ENCODE results near the gene SYNPO2. TPM values are rescaled to one million over a fixed set of nuclear protein-coding genes. Genes with fewer than 3 reads are reported as not detected.

The SYNPO2 gene
- total RNA-seq, 4 donors from 2014 or later, result 23.1 to 63.8 (median 42.4) TPM

GRCh38 chr4:119035951-119036737 lies 147.5 kb downstream of the SYNPO2 start:
- TF ChIP-seq CTCF (IDR thresholded peaks at IDR 0.05; ENCODE audit: low read depth), result no peak

DNA sequence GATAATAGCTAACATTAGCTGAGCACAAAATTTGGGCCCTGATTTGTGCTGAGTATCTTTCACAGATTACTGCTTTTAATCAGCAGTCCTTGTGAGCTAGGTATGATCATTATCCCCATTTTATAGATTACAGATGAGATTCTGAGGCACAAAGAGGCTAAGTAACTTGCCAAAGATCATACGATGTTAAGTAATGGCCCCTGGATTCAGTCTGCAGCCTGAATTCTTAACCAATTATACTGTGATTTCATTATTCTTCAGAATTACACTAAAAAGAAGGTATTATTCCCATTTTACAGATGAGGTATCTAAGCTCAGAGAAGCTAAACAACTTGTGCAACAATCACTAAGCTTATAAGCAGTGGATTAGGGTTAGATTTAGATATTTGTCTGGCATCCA lies 149.1 kb downstream of the SYNPO2 start:
- TF ChIP-seq CTCF (IDR thresholded peaks at IDR 0.05; ENCODE audit: low read depth), result no peak

DNA sequence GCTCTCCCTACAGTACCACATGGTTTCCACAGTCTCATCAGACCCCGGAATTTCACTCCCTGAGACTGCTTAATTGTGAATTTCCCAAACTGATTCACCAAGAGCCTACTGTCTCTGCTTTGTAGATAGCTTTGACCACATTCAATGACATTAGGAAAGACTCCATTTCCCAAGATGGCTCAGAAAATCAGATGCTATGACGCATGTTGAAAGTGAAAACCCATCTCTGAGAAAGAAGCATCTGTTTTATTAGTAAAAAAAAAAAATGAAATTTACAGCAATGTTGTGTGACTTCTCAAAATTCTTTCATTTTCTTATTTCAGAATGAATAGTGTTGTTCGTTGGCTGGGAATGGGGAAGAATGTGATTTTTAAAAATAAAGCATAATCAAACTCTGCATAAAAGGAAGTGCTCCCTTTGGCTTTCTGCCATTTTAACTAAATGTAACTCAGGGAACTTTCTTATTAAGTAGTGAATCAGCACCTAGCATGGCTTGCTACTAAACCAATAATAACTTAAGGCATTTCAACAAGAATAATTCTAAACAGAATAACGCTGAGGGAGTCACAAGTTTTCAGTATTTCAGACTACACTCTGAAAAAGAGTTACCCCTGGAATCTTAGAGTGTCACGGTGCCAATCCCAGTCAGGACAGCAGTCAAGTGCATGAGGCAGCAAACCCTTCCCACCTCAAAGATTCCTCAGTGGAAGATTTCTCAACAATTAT lies 149.6 kb downstream of the SYNPO2 start:
- TF ChIP-seq CTCF (IDR thresholded peaks at IDR 0.05; ENCODE audit: low read depth), result no peak

DNA sequence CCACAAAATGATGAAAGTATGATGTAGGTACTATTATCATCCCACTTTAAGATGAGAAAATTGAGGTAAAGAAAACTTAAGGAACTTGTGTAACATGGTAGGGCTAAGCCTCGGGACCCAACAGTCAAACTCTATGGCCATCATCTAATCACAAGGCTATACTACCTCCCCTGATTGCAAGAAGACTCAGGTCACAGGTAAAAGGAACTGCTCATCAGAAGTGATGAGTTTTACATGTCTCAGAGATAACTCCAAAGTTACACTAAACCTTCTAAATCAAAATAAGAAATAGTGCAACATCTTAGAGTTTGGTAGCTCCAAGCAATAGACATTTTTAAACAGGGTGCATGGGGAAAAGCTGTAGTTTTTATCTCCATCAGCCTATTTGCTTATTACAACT lies 150.5 kb downstream of the SYNPO2 start:
- no peak for TF ChIP-seq CTCF (IDR thresholded peaks at IDR 0.05; ENCODE audit: low read depth)

- no peak for TF ChIP-seq CTCF (IDR thresholded peaks at IDR 0.05; ENCODE audit: low read depth)
Measured at GRCh38 chr4:119039779-119040178, 151.1 kb downstream of the SYNPO2 start.

DNA sequence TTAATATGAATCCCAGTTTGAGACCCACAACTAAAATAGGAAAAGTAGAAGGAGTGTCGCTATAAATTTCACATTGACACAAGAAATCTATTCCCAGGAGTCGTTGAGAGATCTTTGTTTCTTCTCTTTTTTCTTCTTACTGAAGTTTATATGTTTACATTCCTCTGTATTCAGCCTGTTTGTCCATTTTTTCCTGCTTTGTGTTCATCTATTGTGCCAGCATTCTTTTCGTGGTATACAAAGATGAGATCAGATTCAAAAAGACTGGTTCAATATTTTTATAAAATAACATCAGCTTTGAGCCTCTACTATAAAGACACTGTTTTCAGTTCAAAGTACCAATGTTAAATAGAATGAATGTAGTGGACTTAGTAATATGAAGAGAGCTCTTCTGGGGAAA lies 151.6 kb downstream of the SYNPO2 start:
- no peak for TF ChIP-seq CTCF (IDR thresholded peaks at IDR 0.05; ENCODE audit: low read depth)

- no peak for TF ChIP-seq CTCF (IDR thresholded peaks at IDR 0.05; ENCODE audit: low read depth)
Measured at GRCh38 chr4:119040694-119041185, 152.1 kb downstream of the SYNPO2 start.

Measured in subcutaneous adipose tissue (tissue), 4 donors.